Gastrocnemius medialis (tissue), 4 donors: ENCODE measurements around the gene HACD1. TPM values are rescaled to one million over a fixed set of nuclear protein-coding genes. Genes with fewer than 3 reads are reported as not detected.
"Not testable (repeated sequence)": the region's sequence is repeated elsewhere in the genome, so short reads cannot be mapped to it uniquely, and the experiment has no call there.

Source experiments
- ATAC-seq, 2 donors: fragments of 150-250 bp; one replicate each; pipeline ENCODE4 v1.9.1; 2016
- DNase-seq, 2 donors: peaks; one replicate each; pipeline ENCODE4 v3.0.0-alpha.2; 2019
- H3K27ac ChIP-seq, 4 donors: fragments of 200-600 bp; sonication (generic); 1 replicate in 1 of 4; 2 replicates in 3 of 4; pipeline ENCODE4 v1.5.1; 2016 to 2018; ENCODE audit warnings: mild to moderate bottlenecking in 2 of 4, moderate library complexity in 1 of 4
- H3K27me3 ChIP-seq, 3 donors: fragments of 200-600 bp; sonication (generic) in 2 of 3; 1 replicate in 1 of 3; 2 replicates in 2 of 3; pipeline versions ENCODE4 v1.5.1 to v1.6.0; 2016 to 2019; ENCODE audit warnings: mild to moderate bottlenecking in 1 of 3, moderate library complexity in 1 of 3
- H3K36me3 ChIP-seq, 2 donors: fragments of 200-600 bp; sonication (generic) in 1 of 2; one replicate each; pipeline ENCODE4 v1.5.1; 2017 to 2018
- H3K4me1 ChIP-seq, 2 donors: fragments of 200-600 bp; sonication (generic) in 1 of 2; one replicate each; pipeline ENCODE4 v1.5.1; 2016 to 2017; ENCODE audit warnings: mild to moderate bottlenecking in 2 of 2
- H3K4me3 ChIP-seq, 4 donors: fragments of 200-600 bp; sonication (generic) in 3 of 4; 1 replicate in 1 of 4; 2 replicates in 3 of 4; pipeline ENCODE4 v1.5.1; 2016 to 2019; ENCODE audit warnings: mild to moderate bottlenecking in 2 of 4
- H3K9me3 ChIP-seq, 3 donors: fragments of 200-600 bp; sonication (generic) in 2 of 3; 1 replicate in 1 of 3; 2 replicates in 2 of 3; pipeline ENCODE4 v1.5.1; 2016 to 2019
- CTCF ChIP-seq, 5 experiments: fragments of 450-650 bp in 3 of 5; fragments of 200-600 bp in 2 of 5; sonication (generic) in 2 of 5; IDR thresholded peaks in 4 of 5; conservative IDR thresholded peaks in 1 of 5; 1 replicate in 4 of 5; 2 replicates in 1 of 5; pipeline ENCODE4 v1.5.1; 2016 to 2019; ENCODE audit warnings: antibody characterized with exemption in 5 of 5, mild to moderate bottlenecking in 3 of 5, moderate library complexity in 3 of 5
- POLR2A ChIP-seq, 2 donors: fragments of 450-650 bp; IDR thresholded peaks; one replicate each; pipeline ENCODE4 v1.6.1; 2017; ENCODE audit warnings: antibody characterized with exemption in 2 of 2, mild to moderate bottlenecking in 2 of 2, moderate library complexity in 2 of 2
- in situ Hi-C, 4 donors: fragments of 200-750 bp; cut with MboI; loops; one replicate each; pipeline versions ENCODE4 v1.15.0 to v1.8.0; 2017; ENCODE audit warnings: low sequenced_read_pairs in 4 of 4
- intact Hi-C: fragments of 100-400 bp; cut with DNase I; formaldehyde crosslinking; loops from one replicate; pipeline ENCODE4 v1.15.1; 2023; ENCODE audit warnings: low total_unique reads
- total RNA-seq, 4 donors: library from RNA; depleted of rRNA; stranded (reverse); fragments of >200 nt; gene quantifications; one replicate each; pipeline versions ENCODE4 v1.1.0 to v1.2.3, GENCODE V29; 2016

Gene HACD1
- total RNA-seq, 4 donors from 2014 or later, result 16.5 to 73.4 (median 44.3) TPM

GRCh38 chr10:17633353-17633752, 16.2 kb upstream of the HACD1 start:
- Histone ChIP-seq H3K9me3 (no peaks in the 10 kb centered on the region), H3K27ac (no peak overlapping the region), H3K4me1 (no peaks in the 10 kb centered on the region), H3K27me3 (no peaks in the 10 kb centered on the region), H3K4me3 (no peak overlapping the region), H3K36me3 (no peaks in the 10 kb centered on the region)
- TF ChIP-seq CTCF (IDR thresholded peaks at IDR 0.05 in 4 of 5, conservative IDR thresholded peaks at IDR 0.05 in 1 of 5) (no peak), POLR2A (IDR thresholded peaks at IDR 0.05) (no peak)
- DNase-seq, result no peak
- ATAC-seq, result no peak
- in situ Hi-C loops (no loop called here), intact Hi-C loops (no loop called here)

- intact Hi-C loops, H3K27ac ChIP-seq, H3K27me3 ChIP-seq, H3K9me3 ChIP-seq, in situ Hi-C loops, H3K4me3 ChIP-seq, DNase-seq, H3K4me1 ChIP-seq, ATAC-seq, H3K36me3 ChIP-seq: not testable (repeated sequence)
These were observed 15.4 kb upstream of the HACD1 start for GRCh38 chr10:17632590-17632989.

- ATAC-seq (no peak), DNase-seq (no peak)
- no peak overlapping the region for H3K4me3 ChIP-seq
- H3K9me3 ChIP-seq, result no peaks in the 10 kb centered on the region
- in situ Hi-C loops (no loop called here), intact Hi-C loops (no loop called here)
- no peaks in the 10 kb centered on the region for H3K27me3 ChIP-seq
- H3K27ac ChIP-seq, result no peak overlapping the region
- H3K4me1 ChIP-seq, result no peaks in the 10 kb centered on the region
- no peak for TF ChIP-seq CTCF (IDR thresholded peaks at IDR 0.05 in 4 of 5, conservative IDR thresholded peaks at IDR 0.05 in 1 of 5)
- TF ChIP-seq POLR2A (IDR thresholded peaks at IDR 0.05), result no peak
- H3K36me3 ChIP-seq, result no peaks in the 10 kb centered on the region
These were observed 9.5 kb upstream of the HACD1 start for GRCh38 chr10:17626656-17627055.

- Histone ChIP-seq H3K36me3 (no peaks in the 10 kb centered on the region), H3K9me3 (no peaks in the 10 kb centered on the region), H3K27ac (no peak overlapping the region), H3K4me1 (no peaks in the 10 kb centered on the region), H3K4me3 (no peak overlapping the region), H3K27me3 (no peaks in the 10 kb centered on the region)
- intact Hi-C loops, result no loop called here
- peak in 1 of 2 donors; percentile 65 for ATAC-seq
- in situ Hi-C loops, result loop anchor here in 1 of 4 donors (25.0 kb wide), 2 partner anchors 487 to 587 kb away; no protein-coding TSS in a partner anchor
- TF ChIP-seq POLR2A (IDR thresholded peaks at IDR 0.05) (no peak), CTCF (IDR thresholded peaks at IDR 0.05 in 4 of 5, conservative IDR thresholded peaks at IDR 0.05 in 1 of 5) (no peak)
- no peak for DNase-seq
These were observed 7.8 kb upstream of the HACD1 start for GRCh38 chr10:17624996-17625395.

GRCh38 chr10:17622061-17622460, 4.9 kb upstream of the HACD1 start:
- no peaks in the 10 kb centered on the region for H3K9me3 ChIP-seq
- ATAC-seq (no peak), DNase-seq (no peak)
- H3K4me1 ChIP-seq, result peaks cover 0 to 5% of the 10 kb centered on the region in 2 donors
- no peaks in the 10 kb centered on the region for H3K27me3 ChIP-seq
- no peaks in the 10 kb centered on the region for H3K36me3 ChIP-seq
- TF ChIP-seq CTCF (IDR thresholded peaks at IDR 0.05 in 4 of 5, conservative IDR thresholded peaks at IDR 0.05 in 1 of 5) (no peak), POLR2A (IDR thresholded peaks at IDR 0.05) (no peak)
- intact Hi-C loops, result no loop called here
- no peak overlapping the region for H3K27ac ChIP-seq
- in situ Hi-C loops, result loop anchor here in 1 of 4 donors (25.0 kb wide), 2 partner anchors 490 to 590 kb away; no protein-coding TSS in a partner anchor
- H3K4me3 ChIP-seq, result no peak overlapping the region
